Stimulated activated CD4-positive, alpha-beta T cell treated with anti-CD3 and anti-CD28 coated beads, Interleukin-2, amount 100 ng/mL, for 48 hours (primary cell): ENCODE results near the gene CSF1R.

ENCODE experiments used
- DNase-seq, 2 donors: peaks; one replicate each; pipeline ENCODE4 v3.0.0-alpha.2; 2020

Gene CSF1R

DNA sequence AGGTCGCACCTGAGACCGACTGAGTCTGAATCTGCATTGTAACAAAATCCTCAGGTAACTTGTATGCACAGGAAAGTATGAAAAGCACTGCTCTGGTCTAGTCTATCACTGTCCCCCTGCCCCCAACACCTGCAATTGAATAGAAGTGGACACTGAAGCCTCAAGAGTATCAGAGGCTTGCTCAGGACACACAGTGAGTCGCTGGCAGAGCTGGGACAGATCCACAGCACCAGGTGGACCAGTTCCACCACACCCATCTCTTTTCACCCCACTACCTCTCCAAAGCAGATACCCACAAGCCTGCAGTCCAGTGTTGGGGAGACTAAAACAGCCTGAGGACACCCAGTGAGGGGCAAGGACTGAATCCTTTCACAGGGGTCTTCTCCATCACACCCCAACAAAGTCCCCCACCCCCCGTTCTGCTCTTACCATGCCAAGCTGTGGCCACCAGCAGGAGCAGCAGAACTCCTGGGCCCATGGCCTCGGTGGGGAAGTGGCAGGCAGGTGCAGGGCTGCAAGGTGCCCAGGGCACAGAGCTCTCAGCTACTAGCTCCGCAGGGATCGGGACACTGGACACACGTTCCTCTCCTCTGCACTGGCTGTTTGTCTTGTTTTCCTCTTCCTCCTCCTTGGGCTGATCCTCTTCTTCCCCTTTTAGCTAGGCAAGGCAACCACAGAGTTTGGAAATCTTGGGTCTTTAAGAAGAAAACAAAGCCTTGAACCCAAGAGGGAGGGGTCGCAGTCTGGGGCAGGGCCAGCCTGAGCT is at the start of gene CSF1R:
TSS of gene CSF1R (minus strand) at position 605 of the 766 bp plus-strand sequence. CDS start at position 478, 127 bp downstream.
- no peak for DNase-seq

GRCh38 chr5:150135557-150136304 is 49.4 kb upstream of the CSF1R start:
- no peak for DNase-seq

DNA sequence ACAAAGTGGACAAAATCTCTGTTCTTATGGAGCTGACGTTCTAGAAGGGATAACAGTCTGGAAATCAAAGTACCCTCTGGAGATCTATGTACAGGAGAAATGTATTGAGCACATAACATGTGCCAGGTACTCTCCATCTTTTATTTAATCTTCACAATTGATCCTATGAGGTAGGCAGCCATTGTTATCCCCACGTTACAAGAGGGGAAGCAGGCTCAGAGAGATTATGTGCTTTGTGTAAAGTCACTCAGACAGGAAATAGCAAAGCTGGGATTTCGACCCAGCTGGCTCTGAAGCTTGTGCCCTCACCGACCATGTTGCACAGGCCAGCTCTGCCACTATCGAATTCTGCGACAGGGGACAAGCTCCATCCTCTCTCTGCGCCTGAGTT is 47.8 kb upstream of the CSF1R start:
- no peak for DNase-seq

DNA sequence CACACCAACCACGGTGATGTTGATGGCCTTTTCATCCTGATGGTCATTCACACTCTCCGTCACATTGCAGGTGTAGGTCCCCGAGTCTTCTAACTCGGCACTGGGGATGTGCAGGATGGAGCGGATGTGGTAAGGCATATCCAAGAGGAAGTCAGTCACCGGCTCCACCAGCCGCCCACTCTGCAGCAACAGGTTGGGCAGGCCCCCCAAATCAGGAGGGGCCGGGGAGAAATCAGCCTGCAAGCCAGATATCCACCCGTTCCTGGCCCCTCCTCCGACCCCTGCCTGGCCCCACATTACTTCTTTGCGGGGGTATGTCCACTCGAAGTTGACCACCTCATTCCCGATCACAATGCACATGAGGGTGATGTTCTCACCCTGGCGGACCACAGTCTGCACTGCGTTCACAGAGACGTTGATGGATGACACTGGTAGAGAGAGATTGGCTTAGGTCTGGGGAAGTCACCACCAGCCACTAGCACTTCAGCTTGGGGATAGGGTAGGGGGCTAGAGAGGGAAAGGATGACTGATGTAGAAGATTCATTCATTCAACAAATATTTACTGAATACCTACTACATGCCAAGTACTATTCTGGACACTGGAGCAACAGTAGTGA is 47.3 kb upstream of the CSF1R start:
- no peak for DNase-seq

DNA sequence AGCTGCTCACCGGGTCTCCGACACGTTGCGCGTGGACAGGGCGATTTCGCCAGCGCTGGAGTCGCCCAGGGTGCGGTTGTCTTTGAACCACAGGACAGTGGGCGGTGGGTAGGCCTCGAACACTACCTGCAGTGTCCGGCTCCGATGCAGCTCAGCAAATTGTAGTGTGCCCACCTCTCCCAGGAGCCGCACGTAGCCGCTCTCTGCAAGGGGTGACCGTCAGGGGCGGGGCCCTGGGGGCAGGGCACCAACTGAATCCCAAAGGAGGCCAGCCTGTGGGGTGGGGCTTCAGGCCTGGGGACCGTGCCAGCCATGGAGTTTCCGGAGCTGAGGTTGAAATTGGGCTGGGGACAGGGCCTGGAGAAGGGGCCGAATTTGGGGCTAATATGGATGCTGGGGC is 46.4 kb upstream of the CSF1R start:
- no peak for DNase-seq

DNA sequence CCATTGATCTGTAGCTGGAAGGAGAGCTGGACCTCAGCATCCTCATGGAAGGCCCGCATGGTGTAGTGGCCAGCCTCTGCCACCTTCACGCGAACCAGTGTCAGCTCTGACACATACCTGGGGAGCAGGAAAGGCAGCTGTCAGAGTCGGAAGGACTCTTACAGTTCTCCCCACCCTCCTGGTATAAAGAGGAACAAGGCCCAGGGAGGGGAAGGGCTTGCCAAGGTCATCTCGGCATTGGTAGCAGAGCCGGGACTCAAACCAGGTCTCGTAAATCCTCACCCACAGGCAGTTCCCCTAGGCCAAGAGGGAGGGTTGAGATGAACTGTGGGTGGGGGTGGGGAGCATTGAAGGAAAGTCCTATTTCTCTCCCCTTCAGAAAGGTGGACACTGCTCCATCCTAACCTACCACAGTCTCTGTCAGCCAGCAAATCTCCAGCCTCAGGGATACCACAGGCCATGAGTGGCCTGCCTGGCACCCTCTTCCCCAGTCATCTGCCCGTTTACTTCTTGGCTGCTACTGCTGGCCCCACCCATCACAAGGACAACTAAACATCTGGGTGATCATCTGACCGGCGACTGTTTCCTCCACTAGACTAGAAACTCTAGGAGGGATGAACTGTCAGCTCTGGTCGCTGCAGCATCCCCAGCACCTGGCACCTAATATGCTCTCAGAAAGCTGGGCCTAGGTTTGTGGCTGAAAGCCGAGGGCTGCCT is 45.8 kb upstream of the CSF1R start:
- no peak for DNase-seq

DNA sequence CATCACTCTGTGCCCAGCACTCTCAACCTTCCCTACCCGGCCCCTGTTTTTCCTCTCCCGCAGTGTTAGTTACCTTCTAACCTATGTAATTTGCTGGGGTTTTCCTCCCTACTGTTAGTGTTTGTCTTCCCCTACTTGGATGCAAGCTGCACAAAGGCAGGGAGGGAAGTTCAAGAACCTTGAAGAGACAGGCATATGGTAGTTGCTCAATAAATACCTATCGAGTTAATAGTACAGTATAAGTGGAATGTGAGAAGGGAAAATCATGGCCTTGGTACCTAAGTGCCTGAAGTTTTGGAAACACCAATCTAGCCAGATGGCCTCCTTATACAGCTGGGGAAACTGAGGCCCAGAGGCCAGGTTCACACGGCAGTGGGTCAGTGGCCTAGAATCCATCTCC is 45.1 kb upstream of the CSF1R start:
- no peak for DNase-seq

- no peak for DNase-seq
These were observed 44.2 kb upstream of the CSF1R start for GRCh38 chr5:150130493-150130922.

GRCh38 chr5:150129813-150130492 is 43.6 kb upstream of the CSF1R start:
- DNase-seq = peak; percentile 42 to 48

DNA sequence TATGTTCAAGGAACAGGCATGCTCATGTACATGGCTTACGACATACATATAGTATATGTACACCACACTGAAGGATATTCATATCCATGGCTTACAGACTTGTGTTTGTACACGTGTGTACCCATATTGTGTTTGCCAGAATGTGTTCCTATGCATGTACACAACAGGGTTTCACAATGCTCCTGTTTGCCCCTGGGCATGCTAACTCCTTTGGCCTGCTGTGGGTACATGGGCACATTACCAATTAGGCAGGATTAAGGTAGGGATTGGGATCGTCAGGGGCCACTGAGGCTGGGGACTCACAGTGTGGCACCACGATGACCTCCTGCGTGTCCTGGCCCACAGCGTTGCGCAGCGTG is 43.1 kb upstream of the CSF1R start:
- DNase-seq = no peak

DNA sequence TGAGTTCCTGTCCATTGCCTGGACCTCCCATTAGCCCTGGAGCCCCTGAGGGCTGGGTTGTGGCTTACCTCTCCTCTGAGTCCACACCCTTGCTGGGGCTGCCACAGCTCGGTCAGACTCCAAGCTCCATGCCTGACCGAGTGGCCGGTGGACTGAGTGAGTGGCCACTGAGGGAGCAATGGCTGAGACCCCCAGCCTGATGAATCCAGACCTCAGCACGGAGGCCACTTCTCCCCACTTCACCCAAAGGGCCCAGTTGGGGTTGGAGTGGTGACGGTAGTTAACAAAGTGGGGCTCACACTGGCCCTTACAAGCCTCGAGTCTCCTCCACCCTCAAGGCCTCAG is 40.5 kb upstream of the CSF1R start:
- no peak for DNase-seq

DNA sequence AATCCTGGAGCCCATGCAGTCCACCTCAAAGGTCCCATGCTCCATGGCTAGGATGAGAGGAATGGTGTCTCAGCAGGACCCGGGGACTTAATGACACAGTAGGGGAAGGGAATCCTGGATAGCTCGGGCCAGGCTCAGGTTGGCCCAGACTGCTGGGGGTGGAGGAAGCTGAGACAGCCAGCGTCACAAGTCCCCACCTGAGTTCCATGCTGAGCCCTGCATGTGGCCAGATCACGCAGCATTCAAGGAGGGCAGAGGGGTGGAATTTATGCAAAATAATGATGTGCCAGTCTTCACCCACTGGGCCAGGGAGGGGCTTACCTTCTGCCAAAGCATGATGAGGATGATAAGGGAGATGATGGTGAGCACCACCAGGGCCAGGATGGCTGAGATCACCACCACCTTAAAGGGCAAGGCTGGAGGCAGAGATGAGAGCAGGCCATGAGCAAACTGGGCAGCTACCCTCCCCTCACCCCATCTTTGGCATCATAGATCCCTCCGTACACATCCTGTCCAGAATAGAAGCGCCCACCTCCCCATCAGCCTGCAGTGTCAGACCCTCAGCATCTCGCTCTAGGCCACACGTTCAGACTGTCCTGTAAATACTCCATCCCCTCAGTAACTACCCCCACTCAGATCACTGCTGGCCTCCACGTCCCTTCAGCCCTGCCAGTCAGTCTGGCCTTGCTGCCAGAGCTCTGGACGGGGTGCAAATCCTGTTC is 40.0 kb upstream of the CSF1R start:
- DNase-seq = no peak

- DNase-seq = no peak
These were observed 39.0 kb upstream of the CSF1R start for GRCh38 chr5:150125334-150125733.

- DNase-seq = no peak
These were observed 38.2 kb upstream of the CSF1R start for GRCh38 chr5:150124596-150124995.

GRCh38 chr5:150124111-150124557 is 37.8 kb upstream of the CSF1R start:
- DNase-seq = no peak

DNA sequence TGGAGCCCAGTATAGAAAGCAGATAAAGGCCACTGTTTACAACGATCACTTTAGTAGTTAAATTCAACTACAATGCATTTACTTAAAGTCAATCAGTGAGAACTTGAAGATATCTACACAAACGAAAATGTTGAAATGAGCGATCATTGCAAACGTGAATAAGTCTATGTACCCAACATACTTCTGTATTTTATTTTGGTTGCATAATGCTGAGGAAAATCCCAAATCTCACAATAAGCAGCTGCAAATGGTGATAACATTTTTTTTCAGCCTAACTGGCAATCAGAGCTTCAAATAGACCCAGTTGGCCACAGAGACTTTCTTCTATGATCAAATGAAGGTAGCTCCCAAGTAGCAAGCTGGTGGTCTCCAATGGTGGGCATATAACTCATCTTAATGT is 37.2 kb upstream of the CSF1R start:
- no peak for DNase-seq

DNA sequence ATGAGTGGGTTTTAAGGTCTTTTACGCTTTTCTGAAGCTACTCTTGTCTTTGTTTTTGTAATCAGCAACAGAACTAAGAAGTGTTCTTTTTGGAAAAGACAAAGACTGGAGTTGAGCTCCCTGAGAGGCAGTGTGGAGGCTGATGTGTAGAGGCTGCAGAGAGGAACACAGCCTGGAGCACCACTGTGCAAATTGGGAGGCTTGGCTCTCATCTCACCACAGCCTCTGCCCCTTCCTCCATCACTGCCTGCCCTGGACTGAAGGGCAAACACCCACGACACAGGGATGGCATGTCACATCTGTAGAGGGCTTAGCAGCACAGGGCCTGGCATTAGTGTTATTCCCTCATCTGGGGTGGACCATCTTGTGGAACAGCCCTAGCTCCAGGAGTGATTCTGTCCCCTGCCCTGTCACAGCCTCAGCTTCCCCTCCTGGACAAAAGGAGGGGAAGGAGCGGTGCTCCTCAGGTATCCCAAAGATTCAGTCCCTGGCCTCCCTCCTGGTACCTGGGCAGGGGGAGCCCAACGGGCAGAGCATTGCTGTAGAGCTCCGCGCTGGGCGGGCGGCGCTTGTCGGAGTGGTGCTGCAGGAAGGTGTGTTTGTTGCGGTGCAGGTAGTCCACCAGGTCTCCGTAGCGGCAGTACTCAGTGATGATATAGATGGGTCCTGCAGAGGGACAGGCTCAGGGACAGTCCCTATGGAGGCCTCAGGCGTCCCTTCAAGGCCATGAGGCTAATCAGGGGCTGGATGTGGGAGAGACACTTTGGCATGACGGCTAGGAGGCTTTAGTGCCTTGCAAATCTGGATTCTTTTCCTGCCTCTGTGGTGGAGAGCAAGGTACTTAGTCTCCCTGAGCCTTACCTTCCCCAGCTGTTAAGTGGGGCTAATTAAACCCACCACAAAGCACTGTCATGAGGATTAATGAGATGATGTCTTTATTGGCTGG is 36.5 kb upstream of the CSF1R start:
- DNase-seq = no peak

DNA sequence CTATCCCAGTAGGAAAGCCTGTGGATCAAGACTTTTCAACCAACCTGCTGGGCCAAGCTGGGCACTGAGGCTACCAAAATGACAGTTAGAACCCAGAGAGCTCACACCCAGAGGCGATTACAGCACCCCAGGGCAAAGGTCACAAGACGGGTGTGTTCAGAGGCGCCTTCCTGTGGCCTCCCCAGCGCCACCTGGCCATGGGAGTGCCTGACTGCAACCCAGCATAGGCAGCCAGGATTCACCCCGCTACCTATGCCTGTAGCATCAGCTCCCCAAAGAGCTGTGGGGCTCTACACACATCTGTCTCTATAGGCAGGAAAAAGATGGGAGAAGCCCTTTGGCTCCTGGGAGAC is 35.8 kb upstream of the CSF1R start:
- DNase-seq = peak; percentile 6 to 24

GRCh38 chr5:150121448-150122157 is 35.2 kb upstream of the CSF1R start:
- no peak for DNase-seq
